GM12878 (cell line): Measurements from ENCODE around the gene SRBD1. TPM values are rescaled to one million over a fixed set of nuclear protein-coding genes. Genes with fewer than 3 reads are reported as not detected.
A peak's percentile ranks its signal among the peaks of the same experiment; 100 is the strongest.

Source experiments
- EGR1 ChIP-seq, 2 experiments: IDR thresholded peaks; 1 replicate in 1 of 2; 2 replicates in 1 of 2; pipeline ENCODE4 v1.6.1; 2011 to 2012; ENCODE audit warnings: low read depth in 2 of 2, low read length in 2 of 2, borderline replicate concordance in 1 of 2, mild to moderate bottlenecking in 1 of 2, moderate library complexity in 1 of 2
- HDAC6 ChIP-seq: fragments of 200-600 bp; sonication (generic); IDR thresholded peaks from one replicate; pipeline ENCODE4 v1.8.0; 2017; ENCODE audit warnings: antibody characterized with exemption; ENCODE audit not compliant: unreplicated experiment
- KLF5 ChIP-seq: fragments of 450-650 bp; IDR thresholded peaks from 2 replicates; pipeline ENCODE4 v1.6.1; 2014; ENCODE audit warnings: mild to moderate bottlenecking; ENCODE audit not compliant: partially characterized antibody
- MAX ChIP-seq: IDR thresholded peaks from 2 replicates; pipeline ENCODE4 v1.6.1; 2012; ENCODE audit warnings: low read depth, low read length, improper control_type of control experiment
- MYC ChIP-seq: IDR thresholded peaks from 2 replicates; pipeline ENCODE4 v1.6.1; 2011; ENCODE audit warnings: mild to moderate bottlenecking, low read length, moderate library complexity, inconsistent platforms; ENCODE audit not compliant: insufficient read depth, insufficient replicate concordance, insufficient read length, severe bottlenecking
- NFXL1 ChIP-seq: fragments of 450-650 bp; IDR thresholded peaks from 2 replicates; pipeline ENCODE4 v1.6.1; 2017; ENCODE audit warnings: antibody characterized with exemption, mild to moderate bottlenecking, borderline replicate concordance
- PKNOX1 ChIP-seq: fragments of 450-650 bp; IDR thresholded peaks from 2 replicates; pipeline ENCODE4 v1.6.1; 2016; ENCODE audit warnings: mild to moderate bottlenecking
- RELA ChIP-seq: fragments of 450-650 bp; IDR thresholded peaks from 2 replicates; pipeline ENCODE4 v1.8.0; 2014; ENCODE audit warnings: borderline replicate concordance; ENCODE audit not compliant: partially characterized antibody
- SIN3A ChIP-seq: IDR thresholded peaks from 2 replicates; pipeline ENCODE4 v1.6.1; 2012; ENCODE audit warnings: low read depth, low read length, improper control_type of control experiment
- SMC3 ChIP-seq: IDR thresholded peaks from 2 replicates; pipeline ENCODE4 v1.6.1; 2011; ENCODE audit warnings: low read length, improper control_type of control experiment, borderline replicate concordance
- STAT1 ChIP-seq: fragments of 450-650 bp; conservative IDR thresholded peaks from 2 replicates; pipeline ENCODE4 v1.6.1; 2014; ENCODE audit warnings: antibody characterized with exemption, mild to moderate bottlenecking
- USF1 ChIP-seq: IDR thresholded peaks from 2 replicates; pipeline ENCODE4 v1.6.1; 2011; ENCODE audit warnings: borderline replicate concordance, low read depth, mild to moderate bottlenecking, moderate library complexity, mixed read lengths, low read length; ENCODE audit not compliant: insufficient read depth; ENCODE audit errors: extremely low read length
- YBX1 ChIP-seq: fragments of 450-650 bp; IDR thresholded peaks from 2 replicates; pipeline ENCODE4 v1.6.1; 2016; ENCODE audit warnings: antibody characterized with exemption
- ZBTB4 ChIP-seq: fragments of 450-650 bp; formaldehyde crosslinking; IDR thresholded peaks from 2 replicates; pipeline ENCODE4 v1.4.0; 2022; ENCODE audit warnings: mild to moderate bottlenecking, moderate library complexity
- ZBTB40 ChIP-seq: fragments of 450-650 bp; IDR thresholded peaks from 2 replicates; pipeline ENCODE4 v1.6.1; 2016; ENCODE audit warnings: mild to moderate bottlenecking, moderate library complexity, borderline replicate concordance
- polyA plus RNA-seq, 11 experiments: library from polyadenylated mRNA; depleted of rRNA in 4 of 11; unstranded in 6 of 11; stranded (reverse) in 5 of 11; fragments of >200 nt; fragmentation: Nextera tagmentation in 4 of 11; fragmentation: Illumina TruSeq in 1 of 11; extraction: Ambion mirVana in 4 of 11; extraction: Trizol in 1 of 11; gene quantifications; 1 replicate in 1 of 11; 2 replicates in 10 of 11; pipeline versions ENCODE4 v1.2.1 to v1.2.3, GENCODE V29; 2011 to 2016; ENCODE audit warnings: inconsistent platforms in 2 of 11, missing spikeins in 2 of 11, low read depth in 1 of 11
- total RNA-seq, 4 experiments: library from RNA; depleted of rRNA in 3 of 4; stranded (reverse); fragments of >200 nt in 3 of 4; fragmentation: Illumina TruSeq in 1 of 4; extraction: Trizol in 1 of 4; gene quantifications; 2 replicates each; pipeline versions ENCODE4 v1.2.1 to v1.2.3, GENCODE V29; 2013 to 2021

SRBD1 gene
- total and polyA plus RNA-seq, 10 of the 15 experiments (the other 5 are each of a cell fraction or from before 2014, with no cell fraction given): 9.7 to 33.1 (median 20.1) TPM

- TF ChIP-seq ZBTB40: peak; percentile 95
- no peak for TF ChIP-seq ZBTB4
- 0 out of 2 replicates have a peak, but pooled peaks have one; percentile 47 for TF ChIP-seq SIN3A
- TF ChIP-seq PKNOX1: peak; percentile 34; the same call in 1 of the 2 replicates
- no peak for TF ChIP-seq STAT1
- no peak for TF ChIP-seq HDAC6
- no peak for TF ChIP-seq NFXL1
- TF ChIP-seq USF1: no peak
- TF ChIP-seq SMC3: no peak
- TF ChIP-seq YBX1: no peak
- TF ChIP-seq MAX: peak; percentile 57; the same call in 1 of the 2 replicates
- TF ChIP-seq KLF5: no peak
- TF ChIP-seq MYC: no peak
- no peak for TF ChIP-seq RELA
- no peak for TF ChIP-seq EGR1 (IDR thresholded peaks at IDR 0.05; ENCODE audit: borderline replicate concordance in 1 of 2, low read depth in 2 of 2, low read length in 2 of 2)
These were observed at the start of gene SRBD1 (continued) for GRCh38 chr2:45611020-45611859.
